Islet of Langerhans (tissue), 1 donor: Measurements from ENCODE around the gene HHAT.

Experiments
- FAIRE-seq: peaks from one replicate; lab custom pipeline; 2011; peaks lifted over from hg19 to GRCh38; lab: Jason Lieb, UNC

The HHAT gene

DNA sequence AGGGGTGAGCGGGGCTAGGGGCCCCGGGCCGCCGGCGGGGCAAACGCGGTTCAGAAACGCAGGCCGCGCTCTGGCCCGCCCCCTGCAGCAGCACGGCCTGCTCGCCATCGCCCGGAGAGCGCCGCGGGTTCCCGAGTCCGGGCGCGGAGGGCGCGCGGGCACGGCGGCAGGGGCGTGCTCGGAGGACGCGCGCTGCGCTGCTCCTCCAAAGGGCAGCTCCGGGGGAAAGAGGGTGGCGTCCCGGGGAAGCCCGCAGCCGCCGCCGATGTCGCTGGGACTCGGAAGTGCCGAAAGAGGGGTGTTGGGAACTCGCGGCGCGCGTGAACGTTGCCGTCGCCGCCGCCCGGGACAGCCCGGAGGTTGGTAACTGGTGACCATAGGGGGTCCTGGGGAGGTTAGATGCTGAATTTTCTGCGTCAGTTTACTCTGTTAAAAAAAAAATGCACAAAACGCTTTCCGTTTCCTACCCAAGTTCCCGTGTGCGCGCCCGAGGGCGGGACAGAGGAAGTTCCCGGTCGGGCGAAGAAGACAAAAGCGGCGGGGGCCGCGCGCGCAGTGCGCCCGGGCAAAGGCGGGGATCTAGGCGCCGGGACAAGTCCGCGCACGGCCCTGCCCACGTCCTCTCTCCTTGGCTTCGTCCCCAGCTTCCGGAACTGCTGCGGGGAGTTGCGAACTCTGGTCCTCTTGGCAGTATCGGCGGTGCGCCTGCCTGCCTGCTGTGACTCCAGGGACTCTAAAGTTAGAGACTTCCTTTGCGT is at the start of gene HHAT:
Gene HHAT (plus strand): TSS at position 157 of the 758 bp plus-strand sequence. CDS start 20,074 bp downstream, outside the sequence.
- FAIRE-seq = no peak

DNA sequence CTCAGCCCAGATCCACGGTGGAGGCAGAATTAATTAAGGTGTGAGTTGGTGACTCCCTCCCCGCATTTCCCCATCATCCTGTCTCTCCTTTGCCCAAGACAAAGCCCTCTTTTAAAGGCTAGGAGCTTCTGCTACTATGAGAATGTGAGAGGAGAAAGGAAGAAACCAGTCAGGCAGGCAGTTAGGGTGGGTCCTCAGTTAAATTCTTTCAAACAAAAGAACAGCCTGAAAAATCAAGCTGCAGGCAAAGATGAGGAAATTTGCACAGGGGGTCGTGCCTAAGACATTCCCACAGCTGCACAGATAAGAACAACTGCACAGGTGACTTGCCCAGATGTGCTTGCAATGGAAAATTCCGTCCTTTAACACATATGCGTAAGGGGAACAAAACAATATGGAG is 48.5 kb upstream of the HHAT start:
- no peak for FAIRE-seq

DNA sequence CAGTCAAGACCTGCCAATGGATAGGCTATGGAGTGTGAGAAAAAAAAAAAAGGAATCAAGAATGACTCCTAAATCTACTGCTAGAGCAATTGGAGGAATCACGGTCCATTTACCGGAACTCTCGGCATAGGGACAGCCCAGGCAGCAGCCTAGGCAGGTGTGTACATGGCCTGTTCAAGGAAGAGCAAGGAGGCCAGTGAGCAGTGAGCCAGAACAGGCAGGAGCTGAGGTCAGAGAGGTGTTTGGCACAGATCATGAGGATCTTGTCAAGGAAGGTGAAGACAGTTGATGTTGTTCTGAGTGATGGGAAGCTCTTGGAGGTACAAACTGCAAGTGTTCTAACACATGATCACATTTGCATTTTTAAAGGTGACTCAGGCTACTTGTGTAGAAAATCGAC is 40.6 kb upstream of the HHAT start:
- no peak for FAIRE-seq

DNA sequence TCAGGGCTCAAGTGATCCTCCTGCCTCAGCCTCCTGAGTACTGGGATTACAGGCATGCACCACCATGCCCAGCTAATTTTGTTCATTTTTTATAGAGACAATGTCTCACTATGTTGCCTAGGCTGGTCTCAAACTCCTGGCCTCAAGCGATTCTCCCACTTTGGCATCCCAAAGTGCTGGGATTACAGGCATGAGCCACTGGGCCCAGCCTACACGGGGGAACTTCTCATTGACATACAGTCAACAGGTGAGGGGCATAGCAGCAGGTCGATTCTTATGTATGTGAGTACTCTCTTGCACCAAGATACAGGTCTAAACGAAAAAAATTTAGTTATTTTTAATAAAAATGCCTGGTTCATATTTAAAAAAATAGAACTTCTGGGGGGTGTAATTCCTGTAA is 39.5 kb upstream of the HHAT start:
- no peak for FAIRE-seq

DNA sequence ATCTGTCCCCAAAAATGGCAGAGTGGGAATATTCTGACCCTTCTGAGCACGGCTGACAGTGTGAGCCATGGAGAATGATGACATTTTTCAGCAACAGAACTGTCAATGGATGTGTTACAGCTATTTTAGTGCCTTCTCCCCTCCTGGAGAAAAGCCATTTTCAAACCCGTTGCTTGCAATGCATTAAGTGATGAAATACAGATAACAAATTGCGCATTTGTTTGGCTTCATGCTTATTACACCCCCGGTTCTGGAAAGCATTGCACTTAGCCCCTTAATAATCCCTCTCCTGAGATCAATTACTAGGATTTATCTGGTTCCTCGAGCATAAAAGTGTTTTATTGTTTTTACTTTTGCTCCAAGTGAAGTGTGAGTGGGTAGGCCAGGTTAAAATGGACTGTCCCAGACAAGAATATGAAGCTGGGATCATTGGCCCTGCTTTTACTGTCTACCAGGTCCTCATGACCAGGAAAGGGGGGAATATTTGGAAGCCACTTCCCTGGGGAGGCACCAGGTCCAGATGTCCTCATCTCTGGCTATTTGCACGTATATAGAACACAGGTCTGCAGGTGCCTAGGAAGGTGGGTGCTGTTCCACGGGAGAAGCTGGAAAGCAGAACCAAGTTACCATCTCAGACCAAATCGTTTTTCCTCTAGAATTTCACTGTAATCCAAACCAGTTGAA is 37.5 kb upstream of the HHAT start:
- no peak for FAIRE-seq

DNA sequence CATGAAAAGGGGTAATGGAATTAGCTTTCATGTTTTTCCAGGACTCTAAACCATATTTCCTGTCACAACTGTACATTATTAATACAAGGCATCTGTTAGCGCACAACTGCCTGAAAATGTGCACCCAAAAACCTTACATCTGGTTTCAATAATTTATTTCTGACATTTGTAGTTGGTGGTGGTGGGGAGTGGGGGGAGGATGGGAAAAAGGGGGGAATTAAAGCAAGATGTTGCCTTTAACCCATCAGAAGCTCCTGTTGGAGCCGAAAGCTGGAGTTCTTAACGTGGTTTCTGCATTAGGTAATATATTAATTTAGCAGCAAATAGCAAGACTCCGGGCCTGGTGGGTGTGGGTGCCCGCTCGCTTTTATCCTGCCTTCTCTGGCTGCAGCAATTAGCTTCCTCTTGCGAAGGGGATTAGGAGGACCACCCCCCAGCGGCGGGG is 36.9 kb upstream of the HHAT start:
- FAIRE-seq = no peak

DNA sequence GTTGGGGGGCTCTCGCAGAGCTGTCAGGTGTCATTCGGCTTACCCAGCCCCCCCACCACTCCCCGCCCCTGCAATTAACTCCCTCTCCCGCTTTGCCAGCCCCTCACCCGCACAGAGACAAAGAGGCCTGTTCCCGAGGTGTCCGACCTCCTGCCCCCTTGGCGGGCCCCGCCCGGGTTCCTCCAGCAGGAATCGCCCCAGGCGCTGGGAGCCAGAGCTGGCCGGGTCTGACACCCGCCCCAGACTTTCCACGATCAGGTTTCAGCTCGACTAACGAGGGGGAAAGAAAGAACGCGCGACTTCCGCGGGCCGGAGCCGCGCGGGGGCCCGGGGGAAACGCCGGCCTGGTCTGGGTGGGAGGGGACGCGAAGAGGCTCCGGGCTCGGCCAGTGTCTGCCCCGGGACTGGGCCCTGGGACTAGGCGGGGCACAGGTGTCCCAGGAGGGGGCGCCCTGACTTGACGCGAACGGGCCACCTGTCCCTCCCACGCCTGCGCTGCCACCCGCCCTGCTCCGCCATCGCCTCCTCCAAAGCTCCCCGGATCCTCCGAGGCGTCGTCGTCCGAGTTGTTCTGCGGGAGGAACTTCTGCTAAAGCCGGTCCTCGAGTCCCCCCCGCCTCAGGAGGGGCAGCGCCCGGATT is 36.4 kb upstream of the HHAT start:
- FAIRE-seq = no peak

DNA sequence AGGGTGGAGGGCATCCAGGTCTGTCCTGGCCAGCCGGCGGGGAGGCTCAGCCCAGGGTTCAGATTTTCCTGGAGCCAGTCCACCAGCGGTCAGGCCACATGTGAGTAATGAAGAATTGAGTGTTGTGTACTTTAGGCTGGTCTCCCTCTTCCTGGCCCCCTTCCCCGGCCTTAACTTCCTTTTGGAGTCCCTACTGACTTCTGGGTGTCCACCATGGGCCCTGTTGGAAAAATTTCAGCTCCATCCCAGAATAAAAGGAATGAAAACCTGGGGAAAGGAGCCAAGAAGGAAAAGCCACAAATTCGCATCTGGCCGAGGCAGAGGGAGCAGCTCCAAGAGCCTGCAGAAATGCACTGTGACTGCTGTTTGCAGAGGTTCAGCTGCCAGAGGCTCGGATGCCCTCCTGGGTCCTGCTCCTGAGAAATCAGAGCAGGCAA is 35.5 kb upstream of the HHAT start:
- no peak for FAIRE-seq

DNA sequence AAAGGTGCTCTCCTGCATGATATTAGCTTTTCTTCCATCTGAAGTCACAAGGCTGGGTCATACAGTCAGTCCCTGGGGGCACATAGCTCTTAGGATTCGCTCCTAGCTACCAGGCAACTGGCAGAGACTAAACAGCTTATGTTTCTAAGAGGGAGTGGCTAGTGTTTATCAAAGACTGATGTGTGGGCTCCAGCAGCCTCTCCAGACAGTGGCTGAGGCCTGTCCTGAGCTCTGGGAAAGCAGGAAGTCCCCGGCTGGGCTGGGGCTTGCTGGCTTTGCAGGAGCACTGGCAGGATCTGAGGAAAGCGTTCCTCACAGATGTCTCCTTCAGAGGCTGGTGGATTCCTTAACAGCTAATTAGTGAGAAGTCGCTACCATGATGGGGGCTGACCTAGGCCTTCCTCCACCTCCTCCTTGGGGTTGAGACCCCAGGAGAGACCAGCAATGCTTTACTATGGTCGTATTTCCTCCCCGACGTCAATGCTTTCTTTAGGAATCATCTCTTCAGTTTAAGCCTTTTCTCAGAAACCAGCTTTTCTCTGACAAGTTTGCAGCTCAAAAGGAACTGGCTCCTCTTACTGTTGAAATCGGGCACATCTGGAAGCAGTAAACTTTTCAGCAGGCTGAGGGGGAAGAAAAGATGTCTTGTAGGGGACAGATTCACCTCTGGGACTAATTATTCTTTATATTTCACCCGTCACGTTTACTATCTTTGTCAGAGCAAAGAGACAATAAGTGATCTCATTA is 33.5 kb upstream of the HHAT start:
- FAIRE-seq = peak; percentile 66

DNA sequence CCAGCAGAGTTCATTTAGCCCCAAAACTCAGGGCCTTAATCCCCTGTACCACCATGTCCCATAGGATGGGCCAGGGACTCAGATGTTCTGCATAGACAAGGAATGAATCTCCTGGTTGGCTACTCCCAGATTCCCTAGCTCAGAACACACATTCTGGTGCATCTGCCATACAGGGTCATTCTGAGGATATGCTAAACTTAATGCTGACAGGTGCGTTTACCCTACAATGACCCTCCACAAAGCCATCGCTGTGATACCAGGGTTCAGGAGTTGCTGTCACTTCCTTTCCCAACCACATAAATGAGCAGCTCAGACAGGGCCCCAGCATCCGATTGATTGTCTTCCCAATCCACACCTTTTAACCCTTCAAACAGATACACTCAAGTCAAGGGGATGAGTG is 32.0 kb upstream of the HHAT start:
- FAIRE-seq = no peak

DNA sequence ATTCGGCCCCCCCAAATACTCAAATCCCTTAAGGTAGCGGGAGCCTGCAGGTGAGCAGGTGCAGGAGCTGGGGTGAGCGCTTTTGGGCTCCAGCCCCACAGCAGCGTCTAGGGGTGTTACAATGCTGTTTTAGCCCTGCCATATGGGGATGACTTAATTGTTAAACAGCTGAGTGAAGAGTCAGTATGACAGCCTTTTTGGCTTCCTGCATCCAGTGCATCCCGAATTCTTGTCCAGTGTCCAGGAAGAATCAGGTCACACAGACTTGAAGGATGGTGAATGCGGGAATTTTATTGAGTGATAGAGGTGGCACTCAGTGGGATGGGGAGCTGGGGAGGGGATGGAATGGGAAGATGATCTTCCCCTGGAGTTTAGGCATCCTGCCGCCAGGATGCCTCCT is 30.4 kb upstream of the HHAT start:
- no peak for FAIRE-seq

DNA sequence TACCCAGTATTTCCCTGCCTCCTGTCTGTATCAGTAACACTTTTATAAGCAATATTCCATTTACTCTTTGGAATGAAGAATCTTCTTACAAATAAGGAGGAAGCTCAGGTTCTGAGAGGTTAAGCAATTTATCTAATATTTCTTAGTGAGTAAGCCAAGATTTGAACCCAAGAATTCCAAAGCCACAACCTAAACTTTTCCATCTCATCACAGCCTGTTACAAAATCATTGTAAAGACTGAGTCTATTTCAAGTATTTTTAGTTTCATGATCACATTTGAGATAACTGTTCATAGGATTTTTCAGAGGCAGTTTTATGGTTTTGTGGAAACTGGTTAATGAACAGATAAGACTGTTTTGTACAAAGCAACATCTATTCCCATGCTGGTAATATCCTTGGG is 29.8 kb upstream of the HHAT start:
- no peak for FAIRE-seq

DNA sequence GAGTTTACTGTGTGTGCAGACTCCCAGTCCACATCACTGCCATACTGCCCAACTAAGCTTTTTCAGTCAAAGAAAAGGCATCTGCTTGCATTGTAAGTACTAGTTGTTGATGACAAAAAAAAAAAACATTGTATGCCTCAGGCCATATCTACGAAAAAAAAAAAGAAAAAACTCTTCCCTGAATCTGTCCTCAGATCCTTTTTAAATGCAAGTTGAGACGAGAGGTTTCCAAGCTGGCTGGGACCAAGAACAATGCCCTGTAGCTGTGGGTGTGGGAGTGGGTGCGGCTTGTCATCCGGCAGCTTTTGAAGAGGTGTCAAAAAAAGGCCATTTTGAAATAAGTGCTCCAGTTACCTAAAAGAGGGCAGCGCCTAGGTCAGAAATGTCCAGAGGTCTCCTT is 29.2 kb upstream of the HHAT start:
- no peak for FAIRE-seq

DNA sequence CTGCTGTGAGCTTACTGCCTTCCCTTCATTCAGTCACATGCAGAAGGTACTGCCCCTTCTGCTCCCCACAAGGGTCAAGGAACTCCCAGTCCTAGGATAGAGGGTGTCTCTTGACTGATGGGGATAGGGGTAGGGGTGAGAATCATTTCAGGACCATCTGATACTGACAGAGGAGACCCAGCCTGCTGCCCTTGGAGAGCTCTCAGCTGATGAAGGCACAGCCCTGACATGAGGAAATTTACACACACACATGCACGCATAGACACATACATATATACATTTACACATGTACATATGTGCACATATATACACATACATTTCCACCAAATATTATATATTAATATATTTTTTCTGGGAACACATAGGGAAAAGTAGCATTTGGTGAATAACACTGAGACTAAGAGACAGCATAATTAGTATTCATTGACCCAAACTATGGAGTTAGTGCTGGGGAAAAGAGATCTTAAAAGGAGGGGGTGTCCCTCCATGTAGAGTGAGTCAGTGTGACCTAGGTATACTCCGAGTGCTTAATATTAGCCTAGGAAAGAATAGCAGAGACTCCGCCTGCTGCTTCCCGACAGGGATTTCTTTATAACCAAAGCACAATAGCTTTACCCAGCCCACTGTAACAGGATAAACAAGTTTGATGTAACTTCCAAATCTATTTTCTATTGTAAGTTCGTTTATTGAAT is 27.6 kb upstream of the HHAT start:
- FAIRE-seq = no peak

DNA sequence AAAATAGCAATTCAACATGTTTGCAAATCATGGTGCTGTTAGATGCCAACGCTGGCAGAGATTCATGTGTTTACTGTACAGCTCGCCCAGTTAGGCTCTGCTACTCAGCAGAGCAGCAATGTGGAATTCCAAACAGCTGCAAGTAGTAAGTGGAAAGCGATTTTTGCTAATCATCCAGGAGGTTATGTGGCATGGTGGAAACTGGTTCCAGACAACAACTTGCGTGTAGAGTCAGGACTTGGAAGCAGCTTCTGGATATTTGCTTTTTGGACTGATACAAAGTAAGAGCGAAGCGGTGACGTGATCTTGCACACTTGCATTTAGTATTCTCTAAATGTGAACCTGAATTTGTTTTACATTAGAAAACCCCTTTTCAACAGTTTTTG is 27.1 kb upstream of the HHAT start:
- no peak for FAIRE-seq

DNA sequence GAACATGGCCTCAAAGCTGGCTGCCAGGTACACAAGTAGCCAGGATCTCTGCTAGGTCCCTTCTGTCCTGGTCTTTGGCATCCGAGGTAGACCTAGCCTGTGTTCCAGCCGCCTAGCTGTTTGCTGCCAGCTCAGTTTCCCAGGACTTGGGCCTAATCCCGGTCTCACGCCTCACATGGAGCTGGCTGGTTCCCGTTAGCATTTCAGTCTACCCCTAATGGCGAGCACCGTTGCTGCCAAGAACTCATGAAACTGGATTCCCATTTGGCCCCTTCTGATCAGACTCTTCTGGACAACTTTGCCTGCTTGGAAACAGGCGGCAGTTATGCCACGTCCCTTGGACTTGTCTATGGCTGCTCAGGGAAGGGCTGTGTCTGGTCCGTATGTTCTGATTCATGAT is 26.2 kb upstream of the HHAT start:
- FAIRE-seq = no peak

DNA sequence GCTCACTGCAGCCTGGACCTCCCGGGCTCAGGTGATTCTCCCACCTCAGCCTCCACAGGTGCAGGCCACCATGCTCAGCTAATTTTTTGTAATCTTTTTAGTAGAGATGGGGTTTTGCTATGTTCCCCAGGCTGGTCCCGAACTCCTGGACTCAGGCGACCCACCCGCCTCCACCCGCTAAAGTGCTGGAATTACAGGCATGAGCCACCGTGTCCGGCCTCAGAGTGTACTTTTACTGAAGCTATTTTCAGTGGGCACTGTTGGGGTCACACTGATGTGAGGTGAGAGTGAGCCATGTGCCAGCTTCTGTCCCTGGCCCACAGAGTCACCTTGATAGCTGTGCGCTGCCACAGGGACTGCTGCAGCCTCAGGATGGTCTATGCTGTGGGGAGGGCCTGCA is 25.3 kb upstream of the HHAT start:
- FAIRE-seq = no peak

DNA sequence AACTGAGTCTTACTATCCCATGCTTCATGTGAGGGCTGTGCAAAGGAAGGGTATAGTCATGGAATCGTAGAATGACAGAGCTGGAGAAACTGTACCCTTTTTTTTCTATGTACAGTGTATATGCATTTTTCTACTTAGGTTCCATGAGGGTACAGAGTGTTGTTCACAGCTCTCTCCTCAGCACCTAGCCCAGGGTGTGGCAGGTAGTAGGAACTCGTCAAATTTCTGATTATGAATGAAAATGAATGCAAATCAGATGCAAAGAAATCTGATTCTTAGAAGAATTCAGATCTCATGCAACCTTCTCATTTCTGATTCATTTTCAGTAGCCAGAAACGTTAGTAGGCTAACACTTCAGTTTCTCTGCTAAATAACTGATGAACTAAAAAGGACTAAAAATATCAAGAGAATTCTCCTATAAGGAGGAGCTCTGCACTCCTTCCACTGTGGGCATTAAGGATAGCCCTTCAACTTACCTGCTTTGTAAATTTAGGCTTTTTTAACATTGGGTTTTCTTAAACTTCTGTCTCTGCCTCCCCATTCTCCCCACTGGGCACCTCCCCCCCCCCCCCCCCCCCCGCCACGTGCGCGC is 18.0 kb upstream of the HHAT start:
- no peak for FAIRE-seq

DNA sequence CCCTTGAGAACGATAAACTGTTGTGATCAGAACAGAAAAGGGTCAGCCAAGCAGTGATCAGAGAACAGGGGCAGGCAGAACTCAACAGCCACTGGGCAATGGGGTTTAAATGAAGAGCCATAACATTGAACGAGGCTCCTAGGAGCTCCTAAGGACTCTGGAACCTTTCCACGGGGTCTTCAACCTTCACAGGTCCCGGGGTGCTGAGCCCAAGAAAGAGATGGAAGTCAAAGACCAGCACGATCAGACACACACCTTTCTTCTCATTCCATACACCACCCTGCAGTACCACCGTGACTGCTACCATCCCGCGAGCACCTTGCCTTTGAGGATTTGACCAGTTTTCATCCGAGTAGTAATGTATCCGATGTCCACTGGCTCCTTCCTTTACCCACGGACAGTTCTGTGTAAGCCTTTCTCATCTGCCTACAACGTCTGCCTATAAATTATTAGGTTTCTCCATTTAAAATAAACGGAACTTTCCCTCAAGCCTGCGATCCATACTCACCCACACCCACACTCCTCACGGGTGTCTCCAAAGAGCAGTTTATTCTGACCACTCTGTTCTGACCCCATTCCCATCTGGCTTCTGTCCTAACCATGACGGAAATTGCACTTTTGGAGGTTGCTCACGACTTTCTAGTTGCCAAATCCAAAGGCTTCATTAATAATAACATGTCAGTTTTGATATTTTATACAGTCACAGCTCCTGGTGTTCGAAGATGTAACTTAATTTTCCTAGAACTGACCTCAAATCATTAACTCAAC is 16.8 kb upstream of the HHAT start:
- no peak for FAIRE-seq

DNA sequence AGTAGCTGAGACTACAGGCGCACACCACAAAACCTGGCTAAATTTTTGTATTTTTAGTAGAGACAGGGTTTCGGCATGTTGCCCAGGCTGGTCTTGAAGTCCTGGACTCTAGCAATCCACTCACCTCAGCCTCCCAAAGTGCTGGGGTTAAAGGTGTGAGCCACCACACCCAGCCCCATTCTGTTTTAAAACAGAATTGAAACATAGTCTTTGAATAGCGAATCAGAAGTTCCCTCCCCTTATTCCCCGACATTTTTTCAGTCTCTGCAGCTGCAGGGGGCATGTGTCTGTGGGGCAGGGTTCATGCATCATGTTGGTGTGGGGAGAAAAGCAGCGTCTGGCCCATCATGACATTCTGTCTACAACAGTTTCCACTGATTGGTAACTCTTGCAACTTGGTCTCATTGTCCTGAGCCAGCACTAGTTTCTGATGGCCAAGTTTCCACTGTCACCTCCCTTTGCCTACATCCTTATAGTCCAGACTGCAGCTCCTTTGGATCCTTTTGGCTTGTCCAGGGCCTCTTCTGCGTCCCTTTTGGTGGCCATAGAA is 15.6 kb upstream of the HHAT start:
- FAIRE-seq = no peak

DNA sequence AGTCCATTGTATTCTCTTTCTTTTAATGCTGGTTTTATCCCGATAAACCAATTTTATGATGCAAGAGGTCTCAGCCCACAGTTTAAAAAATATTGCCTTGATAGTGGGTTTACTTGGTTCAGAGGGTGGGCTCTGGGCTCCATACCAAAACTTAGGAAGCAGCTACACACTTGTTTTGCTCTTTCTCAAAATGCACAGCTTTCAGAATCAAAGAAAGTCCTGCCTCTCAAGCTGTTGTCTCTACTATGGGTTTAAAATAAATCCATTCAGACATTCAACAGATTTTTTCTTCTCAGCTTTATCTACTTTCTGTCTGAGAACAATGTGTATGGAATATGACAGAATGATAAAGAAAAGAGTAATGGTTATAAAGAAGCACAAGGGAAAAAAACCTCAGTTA is 14.8 kb upstream of the HHAT start:
- FAIRE-seq = no peak
